ENCODE data around the gene CACNA1G. TPM values are rescaled to one million over a fixed set of nuclear protein-coding genes. Genes with fewer than 3 reads are reported as not detected.

CACNA1G gene
- total RNA-seq, 1 experiment from 2014 or later, result 6.7 TPM

- ATAC-seq (no peak), DNase-seq (ENCODE audit: low spot score) (no peak)
- Mint-ChIP-seq H3K27me3 (ENCODE audit: low read depth) (peaks cover 14% of the 10 kb centered on the region), H3K4me3 (no peak overlapping the region), H3K36me3 (peaks cover 2% of the 10 kb centered on the region; the same call in 1 of the 2 replicates), H3K9me3 (no peaks in the 10 kb centered on the region), H3K4me1 (peaks cover 24% of the 10 kb centered on the region), H3K27ac (no peak overlapping the region)
- ChIA-PET CTCF (interaction anchor here (0.6 to 4.4 kb wide), 2 partner anchors 82 to 86 kb away, joined by 3 to 29 read pairs; no protein-coding TSS in a partner anchor), POLR2A (no interaction called here)
- TF ChIP-seq CDX4 (CRISPR knock-in tag; IDR thresholded peaks at IDR 0.05; ENCODE audit: borderline replicate concordance) (no peak), SMAD4 (CRISPR knock-in tag; IDR thresholded peaks at IDR 0.05) (no peak), E2F4 (CRISPR knock-in tag; IDR thresholded peaks at IDR 0.05; ENCODE audit: borderline replicate concordance, low read depth) (no peak), STAT6 (CRISPR knock-in tag; conservative IDR thresholded peaks at IDR 0.05; ENCODE audit: low read depth) (no peak), MLX (CRISPR knock-in tag; IDR thresholded peaks at IDR 0.05) (no peak)
These were observed 16.0 kb upstream of the CACNA1G start for GRCh38 chr17:50544516-50544915.

- peaks cover 14% of the 10 kb centered on the region for H3K27me3 Mint-ChIP-seq (ENCODE audit: low read depth)
- no peak overlapping the region for H3K27ac Mint-ChIP-seq
- ATAC-seq (no peak), DNase-seq (ENCODE audit: low spot score) (no peak)
- no peaks in the 10 kb centered on the region for H3K36me3 Mint-ChIP-seq
- peaks cover 17% of the 10 kb centered on the region for H3K4me1 Mint-ChIP-seq
- H3K4me3 Mint-ChIP-seq, result no peak overlapping the region
- ChIA-PET POLR2A (no interaction called here), CTCF (interaction anchor here (0.7 to 1.6 kb wide), 2 partner anchors 12 to 83 kb away, joined by 3 to 4 read pairs; partner anchors contain the start of gene EPN3)
- H3K9me3 Mint-ChIP-seq, result no peaks in the 10 kb centered on the region
- TF ChIP-seq MLX (CRISPR knock-in tag; IDR thresholded peaks at IDR 0.05) (no peak), RORB (CRISPR knock-in tag; IDR thresholded peaks at IDR 0.05) (no peak), IRF2 (CRISPR knock-in tag; IDR thresholded peaks at IDR 0.05; ENCODE audit: borderline replicate concordance, low read depth) (no peak), ARID4B (CRISPR knock-in tag; IDR thresholded peaks at IDR 0.05; ENCODE audit: borderline replicate concordance) (no peak), EMX1 (CRISPR knock-in tag; IDR thresholded peaks at IDR 0.05) (no peak), HMGXB4 (CRISPR knock-in tag; IDR thresholded peaks at IDR 0.05) (no peak), ZNF317 (CRISPR knock-in tag; IDR thresholded peaks at IDR 0.05; ENCODE audit: borderline replicate concordance, low read depth) (no peak), MAX (CRISPR knock-in tag; IDR thresholded peaks at IDR 0.05) (no peak), ELF4 (CRISPR knock-in tag; IDR thresholded peaks at IDR 0.05; ENCODE audit: low read depth) (no peak), GRHL2 (CRISPR knock-in tag; IDR thresholded peaks at IDR 0.05; ENCODE audit: insufficient replicate concordance, severe bottlenecking) (no peak), NR2C2 (CRISPR knock-in tag; IDR thresholded peaks at IDR 0.05) (no peak), GABPB1 (CRISPR knock-in tag; IDR thresholded peaks at IDR 0.05) (no peak), ATF1 (CRISPR knock-in tag; IDR thresholded peaks at IDR 0.05) (no peak), STAT6 (CRISPR knock-in tag; conservative IDR thresholded peaks at IDR 0.05; ENCODE audit: low read depth) (no peak), ESRRA (CRISPR knock-in tag; IDR thresholded peaks at IDR 0.05; ENCODE audit: borderline replicate concordance) (no peak)
These were observed 15.2 kb upstream of the CACNA1G start for GRCh38 chr17:50545311-50545710.
